22Rv1 (cell line): ENCODE data around the gene TAF11L14.
"Not testable (repeated sequence)": the region's sequence is repeated elsewhere in the genome, so short reads cannot be mapped to it uniquely, and the experiment has no call there.

ENCODE experiments used
- ZFX ChIP-seq: fragments of 450-650 bp; IDR thresholded peaks from 2 replicates; pipeline ENCODE4 v1.6.1; 2017; ENCODE audit warnings: antibody characterized with exemption, borderline replicate concordance
- TF ChIP-seq, protein P1 (sequence below): fragments of 450-650 bp; IDR thresholded peaks from 2 replicates; pipeline ENCODE4 v1.5.1; 2017; ENCODE audit warnings: mild to moderate bottlenecking

- TF ChIP-seq, protein P1, sequence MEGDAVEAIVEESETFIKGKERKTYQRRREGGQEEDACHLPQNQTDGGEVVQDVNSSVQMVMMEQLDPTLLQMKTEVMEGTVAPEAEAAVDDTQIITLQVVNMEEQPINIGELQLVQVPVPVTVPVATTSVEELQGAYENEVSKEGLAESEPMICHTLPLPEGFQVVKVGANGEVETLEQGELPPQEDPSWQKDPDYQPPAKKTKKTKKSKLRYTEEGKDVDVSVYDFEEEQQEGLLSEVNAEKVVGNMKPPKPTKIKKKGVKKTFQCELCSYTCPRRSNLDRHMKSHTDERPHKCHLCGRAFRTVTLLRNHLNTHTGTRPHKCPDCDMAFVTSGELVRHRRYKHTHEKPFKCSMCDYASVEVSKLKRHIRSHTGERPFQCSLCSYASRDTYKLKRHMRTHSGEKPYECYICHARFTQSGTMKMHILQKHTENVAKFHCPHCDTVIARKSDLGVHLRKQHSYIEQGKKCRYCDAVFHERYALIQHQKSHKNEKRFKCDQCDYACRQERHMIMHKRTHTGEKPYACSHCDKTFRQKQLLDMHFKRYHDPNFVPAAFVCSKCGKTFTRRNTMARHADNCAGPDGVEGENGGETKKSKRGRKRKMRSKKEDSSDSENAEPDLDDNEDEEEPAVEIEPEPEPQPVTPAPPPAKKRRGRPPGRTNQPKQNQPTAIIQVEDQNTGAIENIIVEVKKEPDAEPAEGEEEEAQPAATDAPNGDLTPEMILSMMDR, result not testable (repeated sequence)
- not testable (repeated sequence) for TF ChIP-seq ZFX
These were observed 26.8 kb upstream of the TAF11L14 start for GRCh38 chr5:17607461-17607860.
